Brain pericyte (primary cell): ENCODE measurements around the gene PTTG1IP.

ENCODE experiments used
- DNase-seq: peaks from one replicate; pipeline ENCODE4 v3.0.0-alpha.2; 2012; ENCODE audit warnings: low read depth, low spot score

Gene PTTG1IP

GRCh38 chr21:44801468-44802395 lies 71.8 kb downstream of the PTTG1IP start, which contains the start of gene UBE2G2:
Gene UBE2G2, minus strand, starts transcription at chr21:44801820. Its CDS starts 72 bp downstream, at chr21:44801748.
- no peak for DNase-seq

- no peak for DNase-seq
Measured at GRCh38 chr21:44800971-44801467, 72.5 kb downstream of the PTTG1IP start.

- DNase-seq: no peak
Measured at GRCh38 chr21:44800103-44800502, 73.4 kb downstream of the PTTG1IP start.

DNA sequence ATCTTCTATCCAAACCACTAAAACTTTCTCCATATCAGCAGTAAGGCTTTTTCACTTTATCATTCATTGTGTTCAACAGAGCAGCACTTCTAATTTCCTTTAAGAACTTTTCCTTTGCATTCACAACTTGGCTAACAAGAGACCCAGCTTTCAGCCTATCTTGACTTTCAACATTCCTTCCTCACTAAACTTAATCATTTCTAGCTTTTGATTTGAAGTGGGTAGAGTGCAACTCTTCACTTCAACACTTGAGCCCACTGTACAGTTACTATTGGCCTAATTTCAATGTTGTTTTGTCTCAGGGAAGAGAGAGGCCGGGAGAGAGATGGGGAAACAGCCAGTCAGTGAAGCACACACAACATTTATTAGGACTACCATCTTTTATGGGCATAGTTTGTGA lies 73.8 kb downstream of the PTTG1IP start:
- DNase-seq: no peak
